ENCODE data around the gene TANGO2.

Gene TANGO2

DNA sequence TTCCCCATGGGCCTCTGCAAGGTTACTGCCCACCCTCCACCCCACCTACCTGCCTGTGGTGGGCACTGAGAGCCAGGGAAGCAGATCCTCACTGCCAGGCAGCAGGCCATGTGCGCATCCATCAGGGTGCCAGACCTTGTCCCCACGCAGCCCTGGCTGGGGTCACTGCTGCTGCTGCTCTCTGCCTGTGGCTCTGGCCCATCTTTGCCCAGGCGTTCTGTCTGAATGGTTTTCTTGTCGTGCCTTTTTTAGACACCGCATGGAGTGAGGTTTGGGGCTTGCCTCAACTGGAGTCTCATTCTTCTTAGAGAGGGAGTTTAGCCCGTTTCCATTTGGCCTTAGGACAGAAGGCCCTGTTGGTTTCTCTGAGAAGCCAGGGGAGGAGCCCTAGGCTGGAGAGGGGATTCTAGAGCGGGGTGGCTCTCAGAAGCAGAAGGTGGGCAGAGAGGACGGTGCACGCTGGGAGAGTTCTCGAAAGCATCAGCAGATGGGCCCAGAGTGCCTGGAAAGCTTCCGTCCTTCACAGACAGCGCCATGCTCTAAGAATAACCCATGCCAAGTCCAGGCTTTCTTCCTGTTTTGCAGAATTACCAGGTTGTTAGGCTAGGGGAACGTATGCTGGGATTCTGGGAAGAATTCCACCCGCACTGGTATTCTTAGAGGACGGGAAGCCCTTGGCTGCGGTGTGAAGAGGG is 8.1 kb downstream of the TANGO2 start:
- DNase-seq: no peak

GRCh38 chr22:20029550-20030225 is 8.8 kb downstream of the TANGO2 start:
- DNase-seq: no peak

GRCh38 chr22:20031732-20032406 is 11.0 kb downstream of the TANGO2 start:
- no peak for DNase-seq

- no peak for DNase-seq
These were observed 11.6 kb downstream of the TANGO2 start for GRCh38 chr22:20032407-20032991.

- DNase-seq: no peak
These were observed 12.3 kb downstream of the TANGO2 start for GRCh38 chr22:20033045-20033706.

DNA sequence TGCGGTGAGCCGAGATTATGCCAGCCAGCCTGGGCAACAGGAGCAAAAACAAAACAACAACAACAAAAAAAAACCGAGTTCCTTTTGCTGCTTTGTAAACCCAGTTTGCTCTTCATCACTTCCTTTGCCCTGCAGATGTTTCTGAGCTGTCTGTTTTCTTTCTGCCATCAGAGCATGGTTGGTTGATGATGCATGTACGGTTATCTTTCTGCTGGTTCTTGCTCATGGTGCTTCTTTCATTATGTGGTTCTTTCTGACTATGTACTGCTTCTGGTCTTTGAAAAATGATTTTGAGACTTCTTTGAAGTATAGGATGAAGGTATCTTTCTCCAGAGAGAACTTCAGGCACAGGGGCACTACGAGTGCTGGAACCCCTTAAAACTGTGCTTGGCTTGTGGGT is 13.2 kb downstream of the TANGO2 start:
- no peak for DNase-seq

DNA sequence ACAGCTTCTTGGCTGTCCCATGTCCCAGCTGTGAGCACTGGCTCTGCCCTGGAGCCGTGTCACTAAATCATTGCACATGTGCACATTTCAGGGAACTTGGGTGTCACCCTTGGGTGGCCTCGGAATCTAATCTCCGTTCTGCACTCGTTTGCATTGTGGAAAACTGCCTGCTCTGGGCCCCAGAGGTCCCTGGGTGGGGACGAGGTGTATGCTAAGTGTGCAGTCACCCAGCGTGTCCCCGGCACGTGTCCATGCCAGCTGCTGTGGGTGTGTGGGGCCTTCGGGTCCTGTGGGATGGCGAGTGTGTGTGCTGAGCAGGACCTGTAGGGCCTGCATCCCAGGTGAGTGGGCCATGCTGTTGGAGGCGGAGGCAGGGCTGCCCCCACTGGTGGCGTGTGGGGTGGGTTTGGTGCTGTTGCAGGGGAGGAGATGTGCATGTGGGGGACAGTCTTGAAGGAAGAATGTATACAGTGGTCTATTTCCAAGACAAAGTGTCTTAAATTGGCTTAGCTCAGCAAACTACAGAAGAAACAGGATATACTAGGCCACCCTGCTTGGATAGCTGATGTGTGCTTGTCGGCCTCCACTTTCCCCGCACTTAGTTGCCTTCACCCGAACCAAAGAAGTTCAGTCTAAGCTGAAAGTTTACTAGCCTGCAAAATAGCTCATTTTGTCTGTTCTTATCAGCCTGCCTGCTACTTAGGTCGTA is 14.6 kb downstream of the TANGO2 start:
- no peak for DNase-seq

DNA sequence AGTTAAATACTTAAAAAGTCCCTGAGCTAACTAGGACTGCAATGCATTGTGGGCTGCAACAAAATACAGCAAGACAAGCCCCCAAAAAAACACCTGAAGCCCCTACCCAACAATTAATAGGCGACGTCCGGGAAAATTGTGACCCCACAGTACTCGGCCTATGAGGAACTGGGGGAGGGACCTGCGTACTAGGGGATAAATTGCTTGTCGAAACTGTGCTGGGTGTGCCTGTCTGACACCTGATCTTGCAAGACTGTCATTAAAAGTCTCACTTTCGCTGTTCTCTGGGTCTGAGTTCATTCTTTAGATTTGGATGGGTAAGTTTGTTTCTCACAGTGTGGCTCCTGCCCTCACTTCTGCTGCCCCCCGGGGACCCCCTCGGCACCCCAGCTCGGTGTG is 15.2 kb downstream of the TANGO2 start:
- no peak for DNase-seq

GRCh38 chr22:20036535-20037392 is 15.9 kb downstream of the TANGO2 start:
- DNase-seq: no peak

- no peak for DNase-seq
These were observed 16.5 kb downstream of the TANGO2 start for GRCh38 chr22:20037419-20037818.

DNA sequence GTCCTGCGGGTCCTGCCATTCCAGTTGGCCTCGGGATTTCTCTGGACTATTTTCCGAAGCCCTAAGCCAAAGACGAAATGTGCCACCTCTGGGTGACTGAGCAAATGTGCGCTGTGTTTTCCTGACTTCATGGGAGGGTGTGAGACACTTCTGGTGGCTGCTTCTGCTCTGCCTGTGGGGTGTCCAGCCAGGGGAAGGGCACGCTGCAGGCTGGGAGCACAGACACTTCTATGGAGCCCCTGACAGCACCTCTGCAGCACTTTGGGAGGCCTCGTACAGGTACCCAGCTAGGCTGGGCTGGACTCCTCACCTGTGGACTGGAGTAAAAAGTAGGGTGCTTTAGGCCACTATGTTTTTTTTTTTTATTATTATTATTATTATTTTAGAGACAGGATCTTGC is 17.7 kb downstream of the TANGO2 start:
- no peak for DNase-seq

- DNase-seq: no peak
These were observed 18.9 kb downstream of the TANGO2 start for GRCh38 chr22:20039683-20040325.

GRCh38 chr22:20040327-20041200 is 19.7 kb downstream of the TANGO2 start:
- DNase-seq: no peak

DNA sequence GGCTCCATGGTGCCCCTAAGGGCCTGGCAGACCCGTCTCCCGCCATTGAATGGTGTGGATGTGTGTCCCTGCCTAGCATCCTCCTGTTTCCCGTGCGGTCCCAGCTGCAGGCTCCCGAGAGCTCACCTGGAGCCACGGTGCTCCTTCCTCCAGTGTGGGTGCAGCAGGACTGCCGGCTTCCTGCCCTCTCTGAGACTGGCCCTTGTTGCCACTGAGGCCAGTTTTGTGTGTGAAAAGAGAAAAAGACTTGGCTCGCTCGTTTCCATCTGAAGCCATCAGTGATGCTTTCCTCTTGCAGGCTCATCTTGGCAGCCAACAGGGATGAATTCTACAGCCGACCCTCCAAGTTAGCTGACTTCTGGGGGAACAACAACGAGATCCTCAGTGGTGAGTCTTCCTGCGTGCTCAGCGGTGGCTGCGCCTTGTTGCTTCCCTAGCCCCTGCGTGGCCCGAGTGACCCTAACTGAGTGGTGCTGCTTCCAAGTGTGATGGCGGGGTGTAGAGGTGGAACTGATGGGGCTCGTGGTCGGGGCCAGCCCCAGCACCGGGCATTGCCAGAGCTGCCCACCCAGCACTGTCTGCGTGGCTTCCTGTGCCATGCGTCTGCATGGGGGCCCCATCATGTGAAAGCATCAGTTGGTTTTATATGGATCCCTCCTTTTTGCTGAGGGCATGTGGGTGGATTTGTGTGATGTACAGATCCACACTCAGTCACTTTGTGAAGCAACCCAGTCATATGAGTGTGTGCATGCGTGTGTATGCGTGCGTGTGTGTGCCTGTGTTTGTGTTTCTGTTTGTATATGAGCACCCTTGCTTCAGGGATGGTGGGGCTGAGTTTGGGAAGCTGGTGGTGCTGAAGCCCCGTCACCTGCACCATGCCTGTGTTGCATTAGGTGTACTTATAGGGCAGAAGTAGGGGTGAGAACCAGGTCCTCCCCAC is 22.4 kb downstream of the TANGO2 start:
- DNase-seq: no peak

DNA sequence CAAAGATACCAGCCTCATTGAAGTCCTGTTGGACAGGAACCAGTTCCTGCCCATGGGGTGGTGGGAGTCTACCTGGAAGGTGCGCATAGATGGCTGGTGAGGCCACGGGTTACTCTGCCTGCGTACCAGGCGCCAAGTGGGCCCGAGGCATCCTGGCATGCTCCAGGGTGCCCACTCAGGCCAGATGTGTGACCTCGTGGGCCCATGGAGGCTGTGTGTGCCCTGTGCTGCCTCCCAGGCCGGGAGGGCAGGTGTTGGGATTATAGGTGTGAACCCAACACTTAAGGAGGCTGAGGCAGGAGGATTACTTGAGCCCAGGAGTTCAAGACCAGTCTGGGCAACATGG is 23.1 kb downstream of the TANGO2 start:
- no peak for DNase-seq

DNA sequence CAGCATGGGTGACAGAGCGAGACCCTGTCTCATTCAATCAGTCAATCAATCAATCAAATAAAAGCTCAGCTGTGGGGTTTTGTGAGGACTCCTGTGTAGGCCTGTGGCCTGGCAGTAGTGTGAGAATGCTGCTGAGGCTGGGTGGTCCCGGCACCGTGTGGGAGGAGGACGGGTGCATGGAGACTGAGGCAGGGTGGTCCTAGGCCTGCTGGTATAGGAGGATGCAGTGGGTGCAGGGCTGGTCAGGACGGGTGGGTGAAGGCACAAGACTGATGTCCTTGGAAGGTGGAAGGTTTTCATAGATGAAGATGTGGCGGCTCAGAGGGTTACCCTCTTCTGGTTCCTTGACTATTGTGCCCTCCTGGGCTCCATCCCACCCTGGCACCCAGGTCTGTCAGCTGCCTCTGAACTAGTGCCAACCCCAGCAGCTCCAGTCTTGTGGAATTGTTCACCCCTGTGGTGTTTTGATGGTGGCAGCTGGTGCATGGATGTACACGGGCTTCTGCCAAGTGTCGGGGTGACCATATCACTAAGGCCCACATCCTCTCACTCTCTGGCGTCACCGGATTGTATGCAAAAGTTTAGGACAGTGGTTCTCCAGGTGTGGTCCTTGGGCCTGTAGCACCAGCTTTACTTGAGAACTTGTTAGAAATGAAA is 23.7 kb downstream of the TANGO2 start:
- no peak for DNase-seq

DNA sequence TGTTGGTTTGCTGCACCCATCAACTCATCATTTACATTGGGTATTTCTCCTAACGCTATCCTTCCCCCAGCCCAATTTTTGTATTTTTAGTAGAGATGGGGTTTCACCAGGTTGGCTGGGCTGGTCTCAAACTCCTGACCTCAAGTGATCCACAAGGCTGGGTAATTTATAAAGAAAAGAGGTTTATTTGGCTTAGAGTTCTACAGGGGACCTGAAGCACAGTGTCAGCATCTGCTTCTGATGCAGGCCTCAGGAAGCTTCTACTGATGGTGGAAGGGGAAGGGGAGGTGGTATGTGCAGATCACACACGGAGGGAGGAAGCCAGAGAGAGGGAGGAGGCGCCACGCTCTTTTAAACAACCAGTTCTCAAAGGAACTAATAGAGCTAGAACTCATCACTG is 25.8 kb downstream of the TANGO2 start:
- no peak for DNase-seq

- no peak for DNase-seq
These were observed 31.0 kb downstream of the TANGO2 start for GRCh38 chr22:20051927-20052308.

Data from NCI-H1092 treated with DMSO at 0.1 percent for 48 hours (cell line).